H1 (cell line): ENCODE data around the gene KLK8. TPM values are rescaled to one million over a fixed set of nuclear protein-coding genes. Genes with fewer than 3 reads are reported as not detected.

Experiments used
- CTCF ChIA-PET: fragments of 300-600 bp; sonication (Branson Sonifier 250); formaldehyde crosslinking; loops from one replicate; lab custom pipeline; 2021; ENCODE audit not compliant: partially characterized antibody; lab: Charles Lee
- POLR2A ChIA-PET: fragments of 300-600 bp; sonication (Branson Sonifier 250); formaldehyde crosslinking; loops from one replicate; lab custom pipeline; 2021; ENCODE audit warnings: inconsistent platforms; ENCODE audit not compliant: partially characterized antibody; lab: Charles Lee
- DNase-seq, 2 experiments: peaks; one replicate each; pipeline versions ENCODE4 v3.0.0 to v3.0.0-alpha.2; 2010 to 2022; ENCODE audit warnings: low spot score in 2 of 2, low read depth in 1 of 2, mixed read lengths in 1 of 2
- FAIRE-seq: peaks from 2 replicates; lab custom pipeline; 2011; peaks lifted over from hg19 to GRCh38; lab: Jason Lieb, UNC
- H2AFZ ChIP-seq: 2 replicates; pipeline ENCODE4 v1.8.1; 2012; ENCODE audit warnings: low read length, inconsistent platforms
- H2AK5ac ChIP-seq: 2 replicates; pipeline ENCODE4 v1.6.1; 2013; ENCODE audit warnings: low read depth, low read length
- H2BK120ac ChIP-seq: replicated peaks from 2 replicates; pipeline ENCODE3; 2013; ENCODE audit warnings: low read depth, low read length, inconsistent platforms
- H2BK12ac ChIP-seq: 2 replicates; pipeline ENCODE4 v1.6.1; 2013; ENCODE audit warnings: low read depth, low read length
- H2BK15ac ChIP-seq: 2 replicates; pipeline ENCODE4 v1.6.1; 2013; ENCODE audit warnings: low read length
- H2BK20ac ChIP-seq: 2 replicates; pipeline ENCODE4 v1.6.1; 2013; ENCODE audit warnings: low read length
- H2BK5ac ChIP-seq: 2 replicates; pipeline ENCODE4 v1.6.1; 2013; ENCODE audit warnings: low read depth, low read length
- H3K14ac ChIP-seq: 2 replicates; pipeline ENCODE4 v1.6.1; 2013; ENCODE audit warnings: inconsistent platforms; ENCODE audit not compliant: insufficient read length
- H3K18ac ChIP-seq: 2 replicates; pipeline ENCODE4 v1.6.1; 2013; ENCODE audit warnings: low read length; ENCODE audit errors: extremely low read depth
- H3K23ac ChIP-seq: 2 replicates; pipeline ENCODE4 v1.6.1; 2013; ENCODE audit warnings: inconsistent platforms; ENCODE audit not compliant: insufficient read length
- H3K23me2 ChIP-seq: 2 replicates; pipeline ENCODE4 v1.6.1; 2013; ENCODE audit warnings: low read depth, low read length
- H3K27ac ChIP-seq: 2 replicates; pipeline ENCODE4 v1.6.1; 2011; ENCODE audit warnings: low read depth, low read length, inconsistent platforms
- H3K27me3 ChIP-seq, 4 experiments: replicated peaks in 1 of 4; 1 replicate in 1 of 4; 2 replicates in 3 of 4; pipeline versions ENCODE4 v1.6.1 to v1.8.1; 2011 to 2013; ENCODE audit warnings: low read length in 3 of 4, mild to moderate bottlenecking in 3 of 4, inconsistent platforms in 2 of 4, mixed read lengths in 2 of 4, moderate library complexity in 1 of 4; ENCODE audit not compliant: control insufficient read depth in 3 of 4, insufficient read depth in 3 of 4; ENCODE audit errors: extremely low read depth in 1 of 4
- H3K36me3 ChIP-seq, 4 experiments: 2 replicates each; pipeline versions ENCODE4 v1.6.1 to v1.8.1; 2011 to 2013; ENCODE audit warnings: mild to moderate bottlenecking in 4 of 4, low read length in 3 of 4, moderate library complexity in 2 of 4, control low read depth in 1 of 4, inconsistent platforms in 1 of 4; ENCODE audit not compliant: insufficient read depth in 4 of 4, control insufficient read depth in 2 of 4
- H3K4ac ChIP-seq: replicated peaks from 2 replicates; pipeline ENCODE3; 2013; ENCODE audit warnings: low read length, low read depth, mixed read lengths, inconsistent platforms; ENCODE audit not compliant: insufficient read length
- H3K4me1 ChIP-seq, 4 experiments: replicated peaks in 1 of 4; 1 replicate in 1 of 4; 2 replicates in 3 of 4; pipeline versions ENCODE4 v1.6.1 to v1.8.1; 2011 to 2013; ENCODE audit warnings: low read length in 3 of 4, inconsistent platforms in 2 of 4, mixed read lengths in 1 of 4; ENCODE audit not compliant: insufficient read depth in 4 of 4, control insufficient read depth in 3 of 4
- H3K4me2 ChIP-seq, 2 experiments: 2 replicates each; pipeline versions ENCODE4 v1.6.1 to v1.8.1; 2011 to 2013; ENCODE audit warnings: low read depth in 2 of 2, low read length in 2 of 2, control low read depth in 1 of 2, inconsistent platforms in 1 of 2, mild to moderate bottlenecking in 1 of 2; ENCODE audit not compliant: insufficient read depth in 1 of 2
- H3K4me3 ChIP-seq, 4 experiments: fragments of 200-600, 300-600 bp in 1 of 4; sonication (generic), shearing (Covaris generic), sonication (Bioruptor Twin) in 1 of 4; 2 replicates each; pipeline versions ENCODE4 v1.5.1 to v1.8.1; 2011 to 2016; ENCODE audit warnings: low read length in 4 of 4, low read depth in 3 of 4, control low read depth in 2 of 4, inconsistent platforms in 2 of 4, mild to moderate bottlenecking in 2 of 4, mixed read lengths in 1 of 4, moderate library complexity in 1 of 4; ENCODE audit not compliant: insufficient read depth in 2 of 4; ENCODE audit errors: extremely low read depth in 1 of 4
- H3K56ac ChIP-seq: replicated peaks from 2 replicates; pipeline ENCODE3; 2013; ENCODE audit warnings: low read depth, mild to moderate bottlenecking, mixed read lengths, low read length, inconsistent platforms; ENCODE audit not compliant: insufficient read length
- H3K79me1 ChIP-seq: 2 replicates; pipeline ENCODE4 v1.6.1; 2013; ENCODE audit warnings: low read depth, low read length, control low read depth
- H3K79me2 ChIP-seq, 2 experiments: 2 replicates each; pipeline versions ENCODE4 v1.6.1 to v1.8.1; 2012 to 2013; ENCODE audit warnings: low read length in 2 of 2, mild to moderate bottlenecking in 2 of 2, inconsistent platforms in 1 of 2; ENCODE audit not compliant: insufficient read depth in 2 of 2, control insufficient read depth in 1 of 2
- H3K9ac ChIP-seq, 4 experiments: replicated peaks in 1 of 4; 1 replicate in 1 of 4; 2 replicates in 3 of 4; pipeline versions ENCODE4 v1.6.1 to v1.8.1; 2011 to 2013; ENCODE audit warnings: low read depth in 3 of 4, low read length in 3 of 4, control low read depth in 2 of 4, mild to moderate bottlenecking in 2 of 4, moderate library complexity in 2 of 4, inconsistent platforms in 1 of 4; ENCODE audit errors: extremely low read depth in 1 of 4
- H3K9me3 ChIP-seq, 2 experiments: 2 replicates each; pipeline versions ENCODE4 v1.6.1 to v1.8.1; 2012 to 2013; ENCODE audit warnings: mild to moderate bottlenecking in 2 of 2, moderate library complexity in 2 of 2, control low read depth in 1 of 2, inconsistent platforms in 1 of 2, low read depth in 1 of 2, low read length in 1 of 2, mixed read lengths in 1 of 2; ENCODE audit not compliant: insufficient read depth in 2 of 2
- H4K20me1 ChIP-seq, 2 experiments: replicated peaks in 1 of 2; 2 replicates each; pipeline versions ENCODE3 to v1.8.1; 2011 to 2013; ENCODE audit warnings: inconsistent platforms in 2 of 2, low read length in 2 of 2, mild to moderate bottlenecking in 1 of 2; ENCODE audit not compliant: insufficient read depth in 2 of 2, control insufficient read depth in 1 of 2
- H4K5ac ChIP-seq: 2 replicates; pipeline ENCODE4 v1.6.1; 2013; ENCODE audit warnings: low read length, low read depth, mixed read lengths, inconsistent platforms; ENCODE audit not compliant: insufficient read length
- H4K8ac ChIP-seq: 2 replicates; pipeline ENCODE4 v1.8.0; 2013; ENCODE audit warnings: mild to moderate bottlenecking, moderate library complexity, low read length, inconsistent platforms; ENCODE audit not compliant: insufficient read depth; ENCODE audit errors: extremely low read depth
- H4K91ac ChIP-seq: replicated peaks from 2 replicates; pipeline ENCODE3; 2013; ENCODE audit warnings: low read length, mixed read lengths, inconsistent platforms; ENCODE audit not compliant: insufficient read length
- ASH2L ChIP-seq: fragments of 200-600, 300-600 bp; sonication (generic); IDR thresholded peaks from one replicate; pipeline ENCODE4 v1.7.1; 2017; ENCODE audit warnings: low read length
- CEBPB ChIP-seq: IDR thresholded peaks from 2 replicates; pipeline ENCODE4 v1.6.1; 2012; ENCODE audit warnings: low read depth, low read length
- HDAC2 ChIP-seq, 2 experiments: fragments of 300-600 bp in 1 of 2; sonication (generic) in 1 of 2; IDR thresholded peaks; 2 replicates each; pipeline ENCODE4 v1.6.1; 2011 to 2012; ENCODE audit warnings: low read depth in 2 of 2, low read length in 2 of 2, mild to moderate bottlenecking in 2 of 2, moderate library complexity in 2 of 2, borderline replicate concordance in 1 of 2, inconsistent platforms in 1 of 2
- KDM4A ChIP-seq: IDR thresholded peaks from one replicate; pipeline ENCODE4 v1.7.1; 2012; ENCODE audit warnings: low read depth, mild to moderate bottlenecking, moderate library complexity, low read length, inconsistent platforms; ENCODE audit not compliant: severe bottlenecking
- NRF1 ChIP-seq: IDR thresholded peaks from 2 replicates; pipeline ENCODE4 v1.6.1; 2011; ENCODE audit warnings: mild to moderate bottlenecking, low read depth, low read length, improper control_type of control experiment
- TAF1 ChIP-seq: IDR thresholded peaks from 2 replicates; pipeline ENCODE4 v1.6.1; 2011; ENCODE audit warnings: mild to moderate bottlenecking, low read depth, low read length
- TCF12 ChIP-seq: IDR thresholded peaks from 2 replicates; pipeline ENCODE4 v1.6.1; 2011; ENCODE audit warnings: low read depth, mild to moderate bottlenecking, low read length
- WGBS, 2 experiments: shearing (Covaris generic) in 1 of 2; methylation state at CpG; one replicate each; pipeline versions ENCODE4 v1.1.6 to v1.1.7; 2013 to 2015; ENCODE audit warnings: low lambda C conversion rate in 2 of 2, mixed read lengths in 2 of 2, inconsistent platforms in 1 of 2, low coverage in 1 of 2, missing lambda C conversion rate in 1 of 2; ENCODE audit not compliant: insufficient replicate concordance in 2 of 2, insufficient coverage in 1 of 2, insufficient read length in 1 of 2; ENCODE audit errors: extremely low coverage in 1 of 2, missing lambda C conversion rate in 1 of 2; 5-methylcytosine and 5-hydroxymethylcytosine counted together
- polyA plus RNA-seq, 7 experiments: library from polyadenylated mRNA; depleted of rRNA in 3 of 7; stranded (reverse) in 5 of 7; unstranded in 2 of 7; fragments of >200 nt in 5 of 7; fragments of 200-250 nt in 2 of 7; gene quantifications; 1 replicate in 5 of 7; 2 replicates in 1 of 7; 4 replicates in 1 of 7; pipeline versions ENCODE4 v1.2.1 to v1.2.3, GENCODE V29; 2011 to 2013; ENCODE audit warnings: missing spikeins in 2 of 7, mixed read lengths in 2 of 7
- total RNA-seq: library from RNA; stranded (reverse); fragmentation: NEBNext Ultra II Directional; extraction: Animal tissue kit (Norgen Biotek cat#: 25700); gene quantifications from 2 replicates; pipeline ENCODE4 v1.2.1, GENCODE V29; 2021

The KLK8 gene
- total and polyA plus RNA-seq, 2 of the 8 experiments (the other 6 are each of a cell fraction or from before 2014, with no cell fraction given): 2.9 to 3.6 TPM

DNA sequence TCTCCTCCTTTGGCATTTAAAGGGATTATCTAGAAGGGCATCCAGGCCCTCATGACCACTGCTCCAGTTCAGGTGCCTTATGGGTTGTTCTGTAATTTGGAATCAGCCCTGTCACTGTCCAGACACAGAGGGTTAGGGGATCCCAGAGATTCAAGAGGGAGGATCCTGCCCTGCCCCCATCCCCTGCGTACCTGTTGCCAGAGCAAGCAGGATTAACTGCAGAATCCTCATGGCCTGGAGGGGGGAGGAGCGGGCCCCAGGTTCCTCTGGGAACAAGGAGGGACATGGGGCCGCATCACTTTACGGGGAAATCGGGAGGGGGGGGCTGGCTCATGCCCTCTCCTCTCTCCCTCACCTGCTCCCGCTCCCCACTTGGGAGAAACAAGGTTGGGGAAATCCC, 24.0 kb upstream of the KLK8 start:
- FAIRE-seq: no peak
- Histone ChIP-seq H3K9me3 (no peaks in the 10 kb centered on the region), H2BK5ac (no peak overlapping the region), H3K14ac (no peak overlapping the region), H2BK120ac (no peak overlapping the region), H2BK15ac (no peak overlapping the region), H3K79me1 (no peaks in the 10 kb centered on the region), H2BK12ac (peak overlapping the region; percentile 30; the same call in 1 of the 2 replicates)
- peak; percentile 20 for TF ChIP-seq ASH2L
- TF ChIP-seq TCF12: no peak
- no peak for TF ChIP-seq CEBPB
- TF ChIP-seq TAF1: no peak
- no peak for TF ChIP-seq HDAC2 (IDR thresholded peaks at IDR 0.05; ENCODE audit: borderline replicate concordance in 1 of 2, low read depth in 2 of 2, low read length in 2 of 2)
- TF ChIP-seq KDM4A: no peak
- TF ChIP-seq NRF1: no peak
- TF ChIP-seq, all 59 proteins: peak for 1
- no peak overlapping the region; a peak in 1 of 4 replicates for H3K4me2 ChIP-seq
- no peaks in the 10 kb centered on the region for H4K20me1 ChIP-seq
- H3K27me3 ChIP-seq: peaks cover 0 to 1% (median 0%) of the 10 kb centered on the region in 4 experiments; a peak in 1 of 7 replicates
- ChIA-PET POLR2A (interaction anchor here (1.3 kb wide), 1 partner anchor 71 kb away, joined by 4 read pairs; no protein-coding TSS in a partner anchor), CTCF (interaction anchor here (1.1 to 15.0 kb wide), 5 partner anchors 8 to 96 kb away, joined by 4 to 269 read pairs (median 4); partner anchors contain the start of genes KLK12 and KLK8)
- no peak overlapping the region for H4K8ac ChIP-seq
- no peak overlapping the region for H3K4me3 ChIP-seq
- no peaks in the 10 kb centered on the region; the same call in 1 of the 2 replicates for H3K23me2 ChIP-seq
- no peak overlapping the region for H3K4ac ChIP-seq
- no peak overlapping the region for H3K27ac ChIP-seq
- no peak overlapping the region for H3K56ac ChIP-seq
- H3K4me1 ChIP-seq: peaks cover 3 to 25% (median 17%) of the 10 kb centered on the region in 4 experiments
- H3K36me3 ChIP-seq: no peaks in the 10 kb centered on the region
- H3K9ac ChIP-seq: no peak overlapping the region
- no peak for DNase-seq
- H2BK20ac ChIP-seq: no peak overlapping the region
- H3K79me2 ChIP-seq: no peaks in the 10 kb centered on the region
- H4K91ac ChIP-seq: no peak overlapping the region
- H3K18ac ChIP-seq: no peak overlapping the region; the same call in 1 of the 2 replicates
- no peak overlapping the region for H3K23ac ChIP-seq
- H4K5ac ChIP-seq: no peak overlapping the region
- no peak overlapping the region for H2AFZ ChIP-seq
- H2AK5ac ChIP-seq: no peak overlapping the region
- WGBS, 2 experiments: 73% methylated on average over 2 of the region's 6 CpGs; no CpG with 5 or more reads in 1 of the 2 experiments
